GM11168 (cell line): ENCODE data around the gene FSTL4.

ENCODE experiments used
- in situ Hi-C: fragments of 300-500 bp; cut with MboI; formaldehyde crosslinking; loops from one replicate; pipeline ENCODE4 v1.12.0; 2022; ENCODE audit warnings: low sequenced_read_pairs; ENCODE audit not compliant: unreplicated experiment

The FSTL4 gene

DNA sequence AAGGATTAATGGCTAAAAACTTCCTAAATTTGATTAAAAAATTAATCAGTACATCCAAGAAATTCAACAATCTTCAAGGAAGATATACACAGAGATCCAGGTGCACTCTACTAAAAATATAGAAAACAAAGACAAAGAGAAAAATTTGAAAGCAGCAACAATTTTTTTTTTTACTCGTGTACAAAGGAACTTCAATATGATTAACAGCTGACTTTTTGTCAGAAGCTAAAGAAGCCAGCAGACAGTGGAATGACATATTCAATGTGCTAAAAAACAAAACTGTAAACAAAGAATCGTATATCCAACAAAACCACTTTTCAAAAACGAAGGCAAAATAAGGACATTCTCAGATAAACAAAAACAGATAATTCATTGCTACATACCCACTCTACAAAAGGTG is 234.6 kb downstream of the FSTL4 start:
- in situ Hi-C loops: no loop called here

GRCh38 chr5:133376986-133377385 is 235.4 kb downstream of the FSTL4 start:
- in situ Hi-C loops: no loop called here

DNA sequence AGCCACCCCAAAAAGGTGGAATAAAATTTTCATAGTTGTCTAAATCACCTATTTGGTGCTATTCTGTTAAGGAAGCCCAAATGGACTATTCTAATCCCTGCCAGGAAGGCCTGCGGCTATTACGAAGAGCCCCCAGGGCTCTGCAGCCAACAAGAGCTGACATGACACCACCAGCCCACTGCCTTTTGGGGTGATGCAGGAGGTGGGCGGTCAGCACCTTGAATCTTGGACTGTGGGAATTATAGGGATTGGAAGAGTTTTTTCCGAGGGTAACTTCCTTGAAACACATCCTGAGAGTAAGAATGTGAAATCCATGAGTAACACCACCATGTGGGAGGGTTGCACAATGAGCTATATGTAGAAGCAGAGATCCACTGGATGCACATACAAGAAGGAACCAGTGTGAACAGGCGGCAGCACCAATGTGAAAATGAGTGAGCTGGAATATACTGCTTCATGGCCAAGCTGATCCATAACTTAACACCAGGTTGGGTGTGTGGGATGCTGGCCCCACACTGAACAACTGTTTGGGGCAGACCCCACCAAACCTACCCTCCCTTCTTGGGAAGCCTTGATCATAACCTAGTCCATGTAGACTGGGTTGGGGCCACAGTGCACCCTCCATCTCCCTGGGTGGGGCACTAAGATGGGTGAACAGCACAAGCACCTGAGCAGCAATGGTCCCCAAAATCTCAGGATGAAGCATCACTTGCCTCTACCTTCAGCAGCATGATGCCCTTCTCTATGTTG is 239.0 kb downstream of the FSTL4 start:
- in situ Hi-C loops: no loop called here

DNA sequence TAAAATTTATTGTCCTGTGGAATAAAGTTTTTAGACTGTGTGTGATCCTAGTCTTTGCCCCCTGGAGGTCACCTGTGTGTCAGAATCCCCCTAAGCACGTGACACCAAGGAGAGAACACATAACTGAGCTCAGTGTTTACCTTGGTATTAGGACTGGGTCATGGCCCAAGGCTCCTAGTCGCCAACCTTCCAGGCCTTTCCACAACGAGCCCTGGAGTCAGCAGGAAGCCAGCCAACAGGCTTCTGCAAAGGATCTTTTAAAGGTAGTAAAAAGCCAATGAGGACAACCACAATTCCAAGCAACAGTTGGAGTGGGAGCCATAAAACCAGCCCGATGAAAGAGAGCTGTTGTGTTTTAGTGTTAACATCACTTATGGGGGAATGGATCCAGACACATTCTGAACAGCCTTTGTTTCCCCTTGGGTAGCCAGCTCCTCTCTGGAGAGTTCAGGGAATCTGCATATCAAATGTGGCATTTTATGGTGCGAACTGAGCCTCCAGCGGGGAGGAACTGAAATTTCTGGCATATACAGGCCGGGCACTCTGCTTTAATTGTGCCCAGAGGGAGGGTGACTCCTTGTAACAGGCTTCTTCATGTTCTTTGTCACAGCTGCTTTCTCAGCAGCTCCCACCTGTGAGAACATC is 239.9 kb downstream of the FSTL4 start:
- in situ Hi-C loops: no loop called here

GRCh38 chr5:133371371-133372155 is 240.8 kb downstream of the FSTL4 start:
- in situ Hi-C loops: no loop called here

- in situ Hi-C loops: no loop called here
These were observed 241.4 kb downstream of the FSTL4 start for GRCh38 chr5:133370904-133371303.

- in situ Hi-C loops: no loop called here
These were observed 242.1 kb downstream of the FSTL4 start for GRCh38 chr5:133370036-133370831.

DNA sequence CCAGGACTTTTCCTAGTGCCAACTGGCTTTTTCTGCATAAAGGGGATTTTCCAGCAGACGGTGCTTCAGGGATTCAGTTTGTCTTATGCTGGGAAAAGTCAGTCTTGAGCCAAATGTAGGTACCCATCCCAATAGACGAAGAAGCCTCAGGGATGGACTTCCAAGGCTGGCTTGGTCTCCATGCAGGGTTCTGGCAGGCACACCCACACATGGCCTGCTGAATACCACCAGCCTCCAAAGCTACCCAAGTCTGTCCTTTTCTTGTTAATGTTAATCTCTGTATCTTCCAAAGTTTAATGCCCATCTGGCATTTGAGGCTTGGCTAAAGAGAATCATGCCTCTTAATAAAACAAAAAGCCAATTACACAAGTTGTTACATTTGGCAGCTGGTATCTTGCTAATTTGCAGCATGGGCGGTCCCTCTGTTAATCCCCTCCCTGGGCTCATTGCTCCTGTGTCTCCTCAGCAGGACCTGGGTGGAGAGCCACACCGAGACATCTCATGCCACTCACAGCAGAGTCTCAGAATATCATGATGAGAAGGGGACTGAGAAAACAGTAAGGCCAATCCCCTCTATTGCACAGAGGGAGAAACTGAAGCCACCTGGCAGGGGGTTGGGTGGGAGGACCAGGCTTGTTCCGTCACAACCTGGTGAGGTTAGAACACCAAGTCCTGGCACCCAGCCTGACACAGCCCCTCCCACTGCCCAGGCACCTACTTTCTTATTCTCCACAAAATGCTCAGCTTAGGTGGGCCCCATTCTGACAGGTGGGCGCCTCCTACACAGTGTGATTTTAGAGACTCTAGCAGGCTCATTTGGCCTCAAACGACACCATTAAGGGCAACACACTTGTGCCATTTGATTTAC is 243.2 kb downstream of the FSTL4 start:
- in situ Hi-C loops: no loop called here

DNA sequence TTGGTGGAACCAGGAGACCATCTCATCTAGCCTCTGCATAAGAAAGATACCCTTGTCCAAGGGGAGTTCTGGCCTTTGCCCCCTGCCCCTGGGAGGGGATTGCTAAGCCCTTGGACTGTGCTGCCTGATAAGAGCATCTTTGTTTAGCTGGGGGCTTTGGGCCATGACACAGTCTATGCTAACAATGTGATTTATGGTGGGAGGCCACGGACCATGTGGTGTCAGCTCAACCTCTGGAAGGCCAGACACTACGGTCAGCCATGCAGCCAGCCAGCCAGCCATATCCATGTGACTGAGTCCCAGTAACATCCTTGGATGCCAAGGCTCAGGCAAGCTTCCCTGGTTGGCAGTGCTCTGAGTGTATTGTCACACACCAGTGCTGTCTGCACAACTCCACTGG is 244.4 kb downstream of the FSTL4 start:
- in situ Hi-C loops: no loop called here

GRCh38 chr5:133367071-133367786 is 245.1 kb downstream of the FSTL4 start:
- in situ Hi-C loops: no loop called here

GRCh38 chr5:133366438-133366837 is 245.9 kb downstream of the FSTL4 start:
- in situ Hi-C loops: no loop called here

DNA sequence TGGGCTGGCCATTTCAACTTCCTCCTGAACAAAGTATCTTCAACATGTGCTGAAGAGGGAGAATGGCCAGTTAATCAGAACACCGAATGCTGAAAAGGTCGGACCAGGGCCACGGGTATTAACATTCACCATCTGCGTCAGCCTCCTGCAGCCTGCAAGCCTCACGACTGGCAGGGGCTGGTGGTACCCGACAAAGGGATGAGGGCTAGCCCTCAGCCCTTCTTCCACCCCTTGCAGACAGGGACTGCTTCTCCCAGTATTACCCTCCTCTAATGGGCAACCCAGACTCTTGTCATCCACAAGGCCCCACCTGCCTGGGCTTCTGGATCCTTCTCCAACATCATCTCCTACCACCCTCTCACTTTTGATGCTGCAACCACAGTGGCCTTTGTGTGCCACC is 246.6 kb downstream of the FSTL4 start:
- in situ Hi-C loops: no loop called here

GRCh38 chr5:133364936-133365707 is 247.2 kb downstream of the FSTL4 start:
- in situ Hi-C loops: no loop called here

DNA sequence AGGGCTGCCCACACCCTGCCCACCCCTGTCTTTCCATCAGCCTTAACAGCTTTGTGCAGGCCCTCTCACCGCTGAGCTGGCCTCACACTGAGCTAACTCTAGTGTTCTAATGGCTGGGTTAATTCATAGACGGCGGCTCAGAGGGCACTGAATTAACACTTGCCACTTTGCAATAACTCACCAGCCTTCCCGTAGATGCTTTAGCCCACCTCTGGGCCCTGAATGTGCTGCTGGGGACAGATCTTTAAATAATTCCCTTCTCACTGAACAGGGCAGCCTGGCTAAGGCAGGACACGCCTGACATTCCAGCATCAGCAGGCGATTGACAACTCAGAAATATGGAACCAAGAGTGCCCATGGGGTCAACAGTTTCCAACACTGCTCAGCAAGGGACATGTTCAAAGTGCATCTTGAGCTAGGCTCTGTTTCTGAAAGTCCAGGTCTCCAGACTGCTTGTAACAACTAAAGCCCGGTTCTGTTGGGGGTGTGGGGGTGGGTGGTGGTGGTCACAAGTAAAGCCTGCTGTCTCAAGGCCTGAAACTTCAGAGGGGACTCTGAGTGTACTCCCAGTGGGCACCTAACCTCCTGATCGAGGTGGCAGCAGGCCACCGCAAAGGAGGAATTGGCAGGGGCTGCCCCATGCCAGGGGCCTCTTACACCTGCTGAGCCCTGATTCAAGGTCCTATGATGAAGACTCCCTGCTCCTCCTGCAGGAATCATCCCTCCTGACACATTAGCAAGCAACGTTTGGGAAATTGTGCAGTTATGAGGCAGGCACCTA is 248.3 kb downstream of the FSTL4 start:
- in situ Hi-C loops: no loop called here

GRCh38 chr5:133362438-133362837 is 249.9 kb downstream of the FSTL4 start:
- in situ Hi-C loops: no loop called here

GRCh38 chr5:133361922-133362321 is 250.4 kb downstream of the FSTL4 start:
- in situ Hi-C loops: no loop called here

- in situ Hi-C loops: no loop called here
These were observed 251.5 kb downstream of the FSTL4 start for GRCh38 chr5:133360693-133361472.
